ENCODE measurements around the gene GKN1. TPM values are rescaled to one million over a fixed set of nuclear protein-coding genes. Genes with fewer than 3 reads are reported as not detected.

GKN1 gene, protein sequence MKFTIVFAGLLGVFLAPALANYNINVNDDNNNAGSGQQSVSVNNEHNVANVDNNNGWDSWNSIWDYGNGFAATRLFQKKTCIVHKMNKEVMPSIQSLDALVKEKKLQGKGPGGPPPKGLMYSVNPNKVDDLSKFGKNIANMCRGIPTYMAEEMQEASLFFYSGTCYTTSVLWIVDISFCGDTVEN
- total RNA-seq (2021; fragmentation: NEBNext Ultra II Directional; extraction: Animal tissue kit (Norgen Biotek cat#: 25700)) (not detected in 2 replicates), polyA plus RNA-seq (2011; rRNA removed) (not detected in 2 replicates), polyA minus RNA-seq (2011; rRNA and poly(A)+ RNA removed) (not detected in 2 replicates)
- polyA plus RNA-seq (2011; cell fraction: cytosol; rRNA removed), result not detected
- polyA plus RNA-seq (2011; cell fraction: nucleus; rRNA removed), result not detected
- polyA plus RNA-seq (2012, experiment 1 of 2), result not detected in 4 replicates
- polyA plus RNA-seq (2012, experiment 2 of 2), result not detected
- not detected for polyA plus RNA-seq (2013, experiment 1 of 2)
- not detected for polyA plus RNA-seq (2013, experiment 2 of 2)
- not detected for polyA minus RNA-seq (2011; cell fraction: cytosol; rRNA and poly(A)+ RNA removed)
- polyA minus RNA-seq (2011; cell fraction: nucleus; rRNA and poly(A)+ RNA removed), result not detected
- long read RNA-seq, experiment 1, result 0 reads
- long read RNA-seq, experiment 2, result 0 reads

DNA sequence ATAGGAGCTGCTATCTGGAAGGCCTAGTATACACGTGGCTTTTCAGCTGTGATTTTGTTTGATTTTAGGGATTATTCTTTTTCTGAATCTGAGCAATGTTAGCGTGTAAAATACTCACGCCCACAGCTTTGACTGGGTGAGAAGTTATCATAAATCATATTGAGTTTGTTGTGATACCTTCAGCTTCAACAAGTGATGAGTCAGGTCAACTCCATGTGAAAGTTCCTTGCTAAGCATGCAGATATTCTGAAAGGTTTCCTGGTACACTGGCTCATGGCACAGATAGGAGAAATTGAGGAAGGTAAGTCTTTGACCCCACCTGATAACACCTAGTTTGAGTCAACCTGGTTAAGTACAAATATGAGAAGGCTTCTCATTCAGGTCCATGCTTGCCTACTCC, at the start of gene GKN1:
TSS of gene GKN1 (plus strand) at position 386 of the 400 bp plus-strand sequence. CDS start 42 bp downstream, outside the sequence.
- 81% methylated on average over 3 of the region's 3 CpGs; no CpG with 5 or more reads in 1 of the 2 experiments for WGBS, 2 experiments (ENCODE audit: extremely low coverage in 1 of 2, insufficient coverage in 1 of 2, insufficient read length in 1 of 2, insufficient replicate concordance in 2 of 2, low coverage in 1 of 2, low lambda C conversion rate in 2 of 2, missing lambda C conversion rate in 1 of 2)
- Histone ChIP-seq H4K91ac (replicated peaks; ENCODE audit: insufficient read length, low read length) (no peak within 1 kb of the TSS), H3K56ac (replicated peaks; ENCODE audit: insufficient read length, low read depth, low read length) (no peak within 1 kb of the TSS), H3K4me3 (ENCODE audit: extremely low read depth in 1 of 4, insufficient read depth in 2 of 4, low read depth in 3 of 4, low read length in 4 of 4) (no peak within 1 kb of the TSS), H3K4me1 (replicated peaks in 1 of 4; ENCODE audit: control insufficient read depth in 3 of 4, insufficient read depth in 4 of 4, low read length in 3 of 4) (no peaks in the 10 kb centered on the region), H3K9me3 (ENCODE audit: insufficient read depth in 2 of 2, low read depth in 1 of 2, low read length in 1 of 2) (no peaks in the 10 kb centered on the region), H2BK15ac (ENCODE audit: low read length) (no peak within 1 kb of the TSS), H3K27me3 (replicated peaks in 1 of 4; ENCODE audit: control insufficient read depth in 3 of 4, extremely low read depth in 1 of 4, insufficient read depth in 3 of 4, low read length in 3 of 4) (no peaks in the 10 kb centered on the region), H3K23me2 (ENCODE audit: low read depth, low read length) (no peaks in the 10 kb centered on the region), H2BK5ac (ENCODE audit: low read depth, low read length) (no peak within 1 kb of the TSS), H3K27ac (ENCODE audit: low read depth, low read length) (no peak within 1 kb of the TSS), H2BK120ac (replicated peaks; ENCODE audit: low read depth, low read length) (no peak within 1 kb of the TSS), H3K4me2 (ENCODE audit: insufficient read depth in 1 of 2, low read depth in 2 of 2, low read length in 2 of 2) (no peak within 1 kb of the TSS), H2BK12ac (ENCODE audit: low read depth, low read length) (no peak within 1 kb of the TSS), H3K36me3 (ENCODE audit: control insufficient read depth in 2 of 4, insufficient read depth in 4 of 4, low read length in 3 of 4) (no peaks in the 10 kb centered on the region), H2BK20ac (ENCODE audit: low read length) (no peak within 1 kb of the TSS), H3K9ac (replicated peaks in 1 of 4; ENCODE audit: extremely low read depth in 1 of 4, low read depth in 3 of 4, low read length in 3 of 4) (no peak within 1 kb of the TSS), H3K18ac (ENCODE audit: extremely low read depth, low read length) (no peak within 1 kb of the TSS), H4K5ac (ENCODE audit: insufficient read length, low read depth, low read length) (no peak within 1 kb of the TSS), H4K8ac (ENCODE audit: extremely low read depth, insufficient read depth, low read length) (no peak within 1 kb of the TSS), H3K79me2 (ENCODE audit: control insufficient read depth in 1 of 2, insufficient read depth in 2 of 2, low read length in 2 of 2) (no peaks in the 10 kb centered on the region), H4K20me1 (replicated peaks in 1 of 2; ENCODE audit: control insufficient read depth in 1 of 2, insufficient read depth in 2 of 2, low read length in 2 of 2) (no peaks in the 10 kb centered on the region), H3K4ac (replicated peaks; ENCODE audit: insufficient read length, low read depth, low read length) (no peak within 1 kb of the TSS), H3K23ac (ENCODE audit: insufficient read length) (no peak within 1 kb of the TSS), H2AK5ac (ENCODE audit: low read depth, low read length) (no peak within 1 kb of the TSS), H3K14ac (ENCODE audit: insufficient read length) (no peak within 1 kb of the TSS), H2AFZ (ENCODE audit: low read length) (no peak within 1 kb of the TSS), H3K79me1 (ENCODE audit: low read depth, low read length) (no peaks in the 10 kb centered on the region)
- TF ChIP-seq SP4 (IDR thresholded peaks at IDR 0.05; ENCODE audit: low read length) (no peak), RXRA (IDR thresholded peaks at IDR 0.05; ENCODE audit: insufficient read depth, low read depth, low read length) (no peak), EZH2 (IDR thresholded peaks at IDR 0.05; ENCODE audit: low read depth, low read length, severe bottlenecking) (no peak), PHF8 (conservative IDR thresholded peaks at IDR 0.05; ENCODE audit: low read depth, low read length) (no peak), EP300 (IDR thresholded peaks at IDR 0.05; ENCODE audit: borderline replicate concordance in 1 of 2, low read depth in 2 of 2, low read length in 2 of 2) (no peak), CREB1 (IDR thresholded peaks at IDR 0.05) (no peak)
- POLR2A ChIA-PET (ENCODE audit: partially characterized antibody), result no interaction called here
- CTCF ChIA-PET (ENCODE audit: partially characterized antibody), result interaction anchor here (1.3 kb wide), 1 partner anchor 55 kb away, joined by 3 read pairs; no protein-coding TSS in a partner anchor
- no peak for FAIRE-seq
- DNase-seq (ENCODE audit: low read depth in 1 of 2, low spot score in 2 of 2), result no peak
